Trophoblast cell (in vitro differentiated cells and primary cell): ENCODE measurements around the gene TVP23A.

Experiments
- DNase-seq, 2 donors: peaks; one replicate each; pipeline ENCODE4 v3.0.0-alpha.2; 2016
- H2AFZ ChIP-seq: 2 replicates; pipeline ENCODE4 v1.6.1; 2013; ENCODE audit warnings: low read length, moderate library complexity, mild to moderate bottlenecking; ENCODE audit not compliant: insufficient read depth, poor library complexity
- H2AK5ac ChIP-seq: 2 replicates; pipeline ENCODE4 v1.6.1; 2013; ENCODE audit warnings: mild to moderate bottlenecking, low read length
- H2BK120ac ChIP-seq: 2 replicates; pipeline ENCODE4 v1.6.1; 2013; ENCODE audit warnings: low read length, mild to moderate bottlenecking, moderate library complexity; ENCODE audit not compliant: insufficient read depth, poor library complexity
- H2BK12ac ChIP-seq: 2 replicates; pipeline ENCODE4 v1.6.1; 2013; ENCODE audit warnings: mild to moderate bottlenecking, low read length, moderate library complexity
- H2BK5ac ChIP-seq: 2 replicates; pipeline ENCODE4 v1.6.1; 2013; ENCODE audit warnings: low read length, low read depth, moderate library complexity, mild to moderate bottlenecking; ENCODE audit not compliant: poor library complexity
- H3K14ac ChIP-seq: 2 replicates; pipeline ENCODE4 v1.6.1; 2013; ENCODE audit warnings: mild to moderate bottlenecking, low read length
- H3K18ac ChIP-seq: 2 replicates; pipeline ENCODE4 v1.6.1; 2013; ENCODE audit warnings: mild to moderate bottlenecking, low read length
- H3K23ac ChIP-seq: 2 replicates; pipeline ENCODE4 v1.6.1; 2013; ENCODE audit warnings: low read length
- H3K27ac ChIP-seq: 2 replicates; pipeline ENCODE4 v1.5.1; 2013; ENCODE audit warnings: low read depth, mild to moderate bottlenecking, inconsistent platforms, low read length, moderate library complexity
- H3K27me3 ChIP-seq: 2 replicates; pipeline ENCODE4 v1.6.1; 2013; ENCODE audit warnings: inconsistent platforms, mild to moderate bottlenecking, low read length, moderate library complexity; ENCODE audit not compliant: insufficient read depth
- H3K36me3 ChIP-seq, 2 experiments: 1 replicate in 1 of 2; 2 replicates in 1 of 2; pipeline ENCODE4 v1.6.1; 2013; ENCODE audit warnings: low read length in 2 of 2, mild to moderate bottlenecking in 2 of 2, moderate library complexity in 1 of 2; ENCODE audit not compliant: insufficient read depth in 2 of 2, control insufficient read depth in 1 of 2
- H3K4ac ChIP-seq: 2 replicates; pipeline ENCODE4 v1.6.1; 2013; ENCODE audit warnings: low read depth, mild to moderate bottlenecking, low read length, moderate library complexity
- H3K4me1 ChIP-seq, 2 experiments: 1 replicate in 1 of 2; 2 replicates in 1 of 2; pipeline ENCODE4 v1.6.1; 2013; ENCODE audit warnings: low read length in 2 of 2, mild to moderate bottlenecking in 2 of 2, moderate library complexity in 1 of 2; ENCODE audit not compliant: insufficient read depth in 2 of 2, control insufficient read depth in 1 of 2
- H3K4me2 ChIP-seq: 2 replicates; pipeline ENCODE4 v1.6.1; 2013; ENCODE audit warnings: inconsistent platforms, mild to moderate bottlenecking, low read length, moderate library complexity
- H3K4me3 ChIP-seq: 2 replicates; pipeline ENCODE4 v1.5.1; 2013; ENCODE audit warnings: mild to moderate bottlenecking, low read depth, low read length, inconsistent platforms
- H3K79me1 ChIP-seq: one replicate; pipeline ENCODE4 v1.6.1; 2013; ENCODE audit warnings: low read length
- H3K79me2 ChIP-seq: 2 replicates; pipeline ENCODE4 v1.6.1; 2013; ENCODE audit warnings: low read length, mild to moderate bottlenecking; ENCODE audit not compliant: control insufficient read depth, insufficient read depth, poor library complexity
- H3K9ac ChIP-seq: 2 replicates; pipeline ENCODE4 v1.6.1; 2013; ENCODE audit warnings: mild to moderate bottlenecking, low read length
- H3K9me3 ChIP-seq: 2 replicates; pipeline ENCODE4 v1.6.1; 2013; ENCODE audit warnings: low read depth, mild to moderate bottlenecking, control low read depth, inconsistent platforms, low read length; ENCODE audit not compliant: insufficient read depth
- H4K12ac ChIP-seq: 2 replicates; pipeline ENCODE4 v1.6.1; 2013; ENCODE audit warnings: low read depth, mild to moderate bottlenecking, low read length, moderate library complexity
- H4K8ac ChIP-seq: 2 replicates; pipeline ENCODE4 v1.6.1; 2013; ENCODE audit warnings: low read depth, mild to moderate bottlenecking, low read length, moderate library complexity
- H4K91ac ChIP-seq: one replicate; pipeline ENCODE4 v1.6.1; 2013; ENCODE audit warnings: low read depth, mild to moderate bottlenecking, low read length, moderate library complexity
- WGBS: extraction: QIAGEN DNeasy Blood & Tissue Kit; methylation state at CpG from one replicate; pipeline ENCODE4 v1.1.7; 2013; ENCODE audit warnings: missing lambda C conversion rate; ENCODE audit not compliant: insufficient read length, insufficient coverage; ENCODE audit errors: extremely low coverage; 5-methylcytosine and 5-hydroxymethylcytosine counted together

Gene TVP23A

GRCh38 chr16:10827691-10828341 is 9.2 kb upstream of the TVP23A start:
- Histone ChIP-seq H4K8ac (no peak overlapping the region), H3K4me2 (no peak overlapping the region)

GRCh38 chr16:10824111-10824893 is 5.7 kb upstream of the TVP23A start:
- H3K18ac ChIP-seq: no peak overlapping the region
- no peak overlapping the region for H3K23ac ChIP-seq
- no peak overlapping the region for H2AK5ac ChIP-seq
- H3K4me1 ChIP-seq: no peaks in the 10 kb centered on the region
- H3K4ac ChIP-seq: no peak overlapping the region
- no CpG with 5 or more reads among the region's 13 CpGs for WGBS
- H3K9ac ChIP-seq: no peak overlapping the region
- H3K27ac ChIP-seq: no peak overlapping the region
- no peaks in the 10 kb centered on the region for H3K79me1 ChIP-seq
- no peak overlapping the region for H2BK12ac ChIP-seq
- no peak overlapping the region for H3K14ac ChIP-seq
- H3K9me3 ChIP-seq: no peaks in the 10 kb centered on the region
- H3K36me3 ChIP-seq: no peaks in the 10 kb centered on the region
- H2BK5ac ChIP-seq: no peak overlapping the region
- H3K27me3 ChIP-seq: no peaks in the 10 kb centered on the region
- H4K91ac ChIP-seq: no peak overlapping the region
- H3K4me3 ChIP-seq: no peak overlapping the region
- no peak overlapping the region for H4K8ac ChIP-seq
- no peaks in the 10 kb centered on the region for H3K79me2 ChIP-seq
- DNase-seq: no peak
- no peak overlapping the region for H2AFZ ChIP-seq
- H2BK120ac ChIP-seq: no peak overlapping the region
- H4K12ac ChIP-seq: no peak overlapping the region
- no peak overlapping the region for H3K4me2 ChIP-seq

More at GRCh38 chr16:10827691-10828341, 9.2 kb upstream of the TVP23A start:
- Histone ChIP-seq H2AK5ac (no peak overlapping the region), H3K9me3 (no peaks in the 10 kb centered on the region), H2BK120ac (no peak overlapping the region), H2BK5ac (no peak overlapping the region), H3K27me3 (no peaks in the 10 kb centered on the region), H3K36me3 (no peaks in the 10 kb centered on the region), H3K23ac (no peak overlapping the region), H3K9ac (no peak overlapping the region), H3K14ac (no peak overlapping the region), H3K4me1 (no peaks in the 10 kb centered on the region), H3K4me3 (peak overlapping the region; percentile 44), H2BK12ac (no peak overlapping the region), H3K79me2 (no peaks in the 10 kb centered on the region), H4K12ac (no peak overlapping the region), H3K27ac (no peak overlapping the region), H4K91ac (no peak overlapping the region), H3K79me1 (no peaks in the 10 kb centered on the region), H2AFZ (no peak overlapping the region), H3K18ac (no peak overlapping the region), H3K4ac (no peak overlapping the region)
- DNase-seq: no peak
- WGBS: no CpG with 5 or more reads among the region's 11 CpGs

- Histone ChIP-seq H3K9ac (no peak overlapping the region), H3K79me2 (no peaks in the 10 kb centered on the region), H3K18ac (no peak overlapping the region), H2BK120ac (no peak overlapping the region), H2BK12ac (no peak overlapping the region), H2BK5ac (no peak overlapping the region), H2AK5ac (no peak overlapping the region), H3K9me3 (no peaks in the 10 kb centered on the region), H4K8ac (no peak overlapping the region), H3K4me3 (no peak overlapping the region), H4K12ac (no peak overlapping the region), H3K23ac (no peak overlapping the region), H3K36me3 (no peaks in the 10 kb centered on the region), H3K27me3 (peaks cover 7% of the 10 kb centered on the region), H4K91ac (no peak overlapping the region), H3K14ac (no peak overlapping the region), H3K79me1 (no peaks in the 10 kb centered on the region), H2AFZ (no peak overlapping the region), H3K4me2 (no peak overlapping the region), H3K27ac (no peak overlapping the region), H3K4me1 (no peaks in the 10 kb centered on the region), H3K4ac (no peak overlapping the region)
- no peak for DNase-seq
- no CpG with 5 or more reads among the region's 7 CpGs for WGBS
These were observed 4.1 kb upstream of the TVP23A start for GRCh38 chr16:10822702-10823101.

- no peaks in the 10 kb centered on the region for H3K79me2 ChIP-seq
- no peak overlapping the region for H3K4me3 ChIP-seq
- no peak overlapping the region for H2BK120ac ChIP-seq
- H2AK5ac ChIP-seq: no peak overlapping the region
- H3K36me3 ChIP-seq: no peaks in the 10 kb centered on the region
- no peak overlapping the region for H4K12ac ChIP-seq
- no peaks in the 10 kb centered on the region for H3K79me1 ChIP-seq
- DNase-seq: no peak
- no peak overlapping the region for H3K9ac ChIP-seq
- H3K4ac ChIP-seq: no peak overlapping the region
- no peaks in the 10 kb centered on the region for H3K4me1 ChIP-seq
- no peaks in the 10 kb centered on the region for H3K9me3 ChIP-seq
- no peak overlapping the region for H3K14ac ChIP-seq
- no CpG with 5 or more reads among the region's 1 CpG for WGBS
- no peak overlapping the region for H4K8ac ChIP-seq
- H2BK12ac ChIP-seq: no peak overlapping the region
- H3K4me2 ChIP-seq: no peak overlapping the region
- H3K27ac ChIP-seq: no peak overlapping the region
- no peak overlapping the region for H3K23ac ChIP-seq
- H4K91ac ChIP-seq: no peak overlapping the region
- H2AFZ ChIP-seq: no peak overlapping the region
- H3K27me3 ChIP-seq: peaks cover 7% of the 10 kb centered on the region
- H2BK5ac ChIP-seq: no peak overlapping the region
- H3K18ac ChIP-seq: no peak overlapping the region
These were observed 2.0 kb upstream of the TVP23A start for GRCh38 chr16:10820546-10820945.
